Activated CD8-positive, alpha-beta memory T cell treated with anti-CD3 and anti-CD28 coated beads for 4 hours (primary cell): ENCODE measurements around the gene VIPR1.
"Not testable (repeated sequence)": the region's sequence is repeated elsewhere in the genome, so short reads cannot be mapped to it uniquely, and the experiment has no call there.

Experiments used
- DNase-seq, 2 donors: peaks; one replicate each; pipeline ENCODE4 v3.0.0-alpha.2; 2020; ENCODE audit warnings: low read depth in 2 of 2

The VIPR1 gene

GRCh38 chr3:42532229-42532628, 29.8 kb downstream of the VIPR1 start:
- DNase-seq, result no peak

GRCh38 chr3:42533161-42533897, 30.9 kb downstream of the VIPR1 start:
- no peak for DNase-seq

GRCh38 chr3:42535981-42536784, 33.7 kb downstream of the VIPR1 start:
- DNase-seq, result no peak

- no peak for DNase-seq
These were observed 34.9 kb downstream of the VIPR1 start for GRCh38 chr3:42537350-42537749.

- peak; percentile 22 to 33 for DNase-seq
These were observed 37.6 kb downstream of the VIPR1 start for GRCh38 chr3:42539871-42540714.

- no peak for DNase-seq
These were observed 38.6 kb downstream of the VIPR1 start for GRCh38 chr3:42541079-42541478.

GRCh38 chr3:42544492-42545283, 42.2 kb downstream of the VIPR1 start:
- no peak for DNase-seq

- no peak for DNase-seq
These were observed 42.9 kb downstream of the VIPR1 start for GRCh38 chr3:42545284-42545900.

- DNase-seq, result no peak
These were observed 44.3 kb downstream of the VIPR1 start for GRCh38 chr3:42546691-42547213.

GRCh38 chr3:42547401-42547945, 45.0 kb downstream of the VIPR1 start:
- DNase-seq, result peak; percentile 43 to 45

- no peak for DNase-seq
These were observed 46.7 kb downstream of the VIPR1 start for GRCh38 chr3:42549131-42549530.

GRCh38 chr3:42550250-42550649, 47.8 kb downstream of the VIPR1 start:
- no peak for DNase-seq

GRCh38 chr3:42552830-42553229, 50.4 kb downstream of the VIPR1 start:
- DNase-seq, result no peak

GRCh38 chr3:42556089-42556632, 53.7 kb downstream of the VIPR1 start:
- DNase-seq, result no peak

GRCh38 chr3:42556817-42557216, 54.4 kb downstream of the VIPR1 start:
- not testable (repeated sequence) for DNase-seq

- no peak for DNase-seq
These were observed 55.4 kb downstream of the VIPR1 start for GRCh38 chr3:42557854-42558253.

- no peak for DNase-seq
These were observed 59.8 kb downstream of the VIPR1 start for GRCh38 chr3:42562047-42562907.

GRCh38 chr3:42569593-42570142, 67.2 kb downstream of the VIPR1 start:
- DNase-seq, result no peak

GRCh38 chr3:42572278-42572677, 69.8 kb downstream of the VIPR1 start:
- DNase-seq, result no peak
